ENCODE data around the gene DCDC2C.
"Not testable (repeated sequence)": the region's sequence is repeated elsewhere in the genome, so short reads cannot be mapped to it uniquely, and the experiment has no call there.

Gene DCDC2C, protein sequence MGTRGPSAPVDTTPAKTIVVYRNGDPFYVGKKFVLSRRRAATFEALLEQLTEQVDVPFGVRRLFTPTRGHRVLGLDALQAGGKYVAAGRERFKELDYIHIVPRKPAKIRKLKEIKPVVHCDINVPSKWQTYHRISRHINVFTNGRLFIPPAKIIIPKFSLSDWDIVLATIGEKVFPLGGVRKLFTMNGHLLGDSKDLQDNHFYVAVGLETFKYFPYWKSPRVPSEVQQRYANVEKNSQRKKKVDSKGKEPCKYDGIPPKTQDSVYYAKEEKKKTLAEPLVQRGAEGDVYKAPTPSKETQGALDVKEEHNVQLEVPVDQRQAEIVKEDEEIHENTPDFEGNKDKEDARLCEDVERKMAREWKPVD

DNA sequence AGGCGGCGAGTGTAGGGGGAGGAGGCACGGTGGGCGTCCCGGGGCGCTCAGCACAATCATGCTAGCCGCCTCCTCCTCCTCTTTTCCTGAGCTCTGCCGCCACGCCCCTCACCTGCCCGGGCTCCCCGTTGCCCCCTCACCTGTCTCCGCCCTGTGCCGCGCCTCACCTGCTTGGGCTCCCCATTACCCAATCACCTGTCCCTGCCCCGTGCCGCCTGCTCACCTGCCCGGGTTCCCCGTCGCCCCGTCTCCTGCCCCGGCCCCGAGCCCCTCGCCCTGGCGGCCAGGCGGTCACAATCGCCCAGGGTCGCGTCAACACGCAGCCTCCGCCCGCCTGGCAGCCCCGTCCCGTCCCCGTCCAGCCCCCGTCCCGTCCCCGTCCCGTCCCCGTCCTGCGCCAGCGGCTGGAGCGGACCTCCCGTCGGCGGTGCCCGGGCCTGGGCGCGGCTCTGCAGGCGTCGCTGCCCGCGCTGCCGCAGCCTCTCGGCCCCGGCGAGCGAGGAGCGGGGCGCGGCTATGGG, at the start of gene DCDC2C:
TSS of gene DCDC2C (plus strand) at position 340 of the 521 bp plus-strand sequence. CDS start at position 517, 177 bp downstream.
- H3K9ac ChIP-seq (ENCODE audit: low read length): no peak within 1 kb of the TSS
- no peaks in the 10 kb centered on the region for H3K36me3 ChIP-seq (ENCODE audit: control insufficient read depth, insufficient read depth, low read length)
- H3K27me3 ChIP-seq (ENCODE audit: control insufficient read depth, insufficient read depth, low read length): peaks cover 3% of the 10 kb centered on the region
- H3K4me3 ChIP-seq (ENCODE audit: low read length): no peak within 1 kb of the TSS
- no peak within 1 kb of the TSS for H3K27ac ChIP-seq (ENCODE audit: low read depth, low read length)
- no peaks in the 10 kb centered on the region for H3K4me1 ChIP-seq (ENCODE audit: control insufficient read depth, insufficient read depth, low read length)

DNA sequence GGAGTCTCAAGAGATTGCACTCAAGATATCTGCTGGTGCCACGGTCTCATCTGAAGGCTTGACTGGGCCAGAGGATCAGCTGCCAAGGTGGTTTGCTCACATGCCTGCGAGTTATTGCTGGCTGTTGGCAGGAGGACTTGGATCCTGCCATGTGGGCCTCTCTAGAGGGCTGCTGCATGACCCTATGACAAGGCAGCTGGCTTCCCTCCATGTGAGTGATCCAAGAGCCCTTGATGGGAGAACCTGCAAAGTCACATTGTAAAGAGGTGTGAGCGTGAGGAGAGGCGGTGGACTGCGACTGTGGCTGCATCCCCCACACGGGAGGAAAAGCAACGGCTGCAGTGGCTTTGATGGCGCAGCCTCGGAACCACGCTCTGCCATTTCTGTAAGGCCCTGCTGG, 49.4 kb upstream of the DCDC2C start:
- Histone ChIP-seq H3K4me3 (ENCODE audit: low read length) (no peak overlapping the region), H3K9ac (ENCODE audit: low read length) (no peak overlapping the region), H3K36me3 (ENCODE audit: control insufficient read depth, insufficient read depth, low read length) (no peaks in the 10 kb centered on the region), H3K4me1 (ENCODE audit: control insufficient read depth, insufficient read depth, low read length) (peaks cover 11% of the 10 kb centered on the region), H3K27me3 (ENCODE audit: control insufficient read depth, insufficient read depth, low read length) (no peaks in the 10 kb centered on the region), H3K27ac (ENCODE audit: low read depth, low read length) (no peak overlapping the region)

DNA sequence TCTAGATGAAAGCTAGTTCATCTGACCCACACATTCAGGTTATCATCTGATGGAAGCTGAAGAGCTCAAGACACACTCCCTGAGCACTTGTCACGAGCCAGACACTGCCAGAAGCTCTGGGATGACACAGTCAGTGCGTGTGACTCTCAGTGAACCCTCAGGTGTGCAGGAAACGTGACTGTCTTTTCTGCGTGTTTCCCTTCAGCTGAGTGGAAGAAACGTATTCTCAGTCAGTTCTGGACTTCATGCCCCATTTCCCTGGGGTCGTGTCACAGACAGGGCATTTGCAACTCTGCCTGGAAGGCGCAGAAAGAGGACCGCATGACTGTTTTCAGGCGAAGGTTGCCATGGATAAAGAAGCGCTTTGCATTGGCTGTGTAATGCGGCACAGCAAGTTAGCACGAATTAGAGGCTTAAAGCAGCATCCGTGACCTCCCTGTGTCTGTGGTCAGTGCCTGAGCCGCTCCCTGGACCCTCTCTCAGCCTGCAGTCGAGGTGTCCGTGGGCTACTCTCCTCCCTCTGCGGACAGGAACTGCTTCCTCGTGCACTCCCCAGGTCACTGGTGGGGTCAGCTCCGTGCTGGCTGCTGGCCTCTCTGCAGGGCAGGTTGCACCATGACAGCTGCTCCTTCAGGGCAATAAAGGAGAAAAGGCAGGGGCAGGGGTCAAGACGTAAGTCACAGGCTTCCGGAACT, 48.7 kb upstream of the DCDC2C start:
- no peak overlapping the region for H3K27ac ChIP-seq (ENCODE audit: low read depth, low read length)
- H3K9ac ChIP-seq (ENCODE audit: low read length): no peak overlapping the region
- H3K27me3 ChIP-seq (ENCODE audit: control insufficient read depth, insufficient read depth, low read length): no peaks in the 10 kb centered on the region
- H3K4me1 ChIP-seq (ENCODE audit: control insufficient read depth, insufficient read depth, low read length): peaks cover 11% of the 10 kb centered on the region
- H3K4me3 ChIP-seq (ENCODE audit: low read length): no peak overlapping the region
- no peaks in the 10 kb centered on the region for H3K36me3 ChIP-seq (ENCODE audit: control insufficient read depth, insufficient read depth, low read length)

DNA sequence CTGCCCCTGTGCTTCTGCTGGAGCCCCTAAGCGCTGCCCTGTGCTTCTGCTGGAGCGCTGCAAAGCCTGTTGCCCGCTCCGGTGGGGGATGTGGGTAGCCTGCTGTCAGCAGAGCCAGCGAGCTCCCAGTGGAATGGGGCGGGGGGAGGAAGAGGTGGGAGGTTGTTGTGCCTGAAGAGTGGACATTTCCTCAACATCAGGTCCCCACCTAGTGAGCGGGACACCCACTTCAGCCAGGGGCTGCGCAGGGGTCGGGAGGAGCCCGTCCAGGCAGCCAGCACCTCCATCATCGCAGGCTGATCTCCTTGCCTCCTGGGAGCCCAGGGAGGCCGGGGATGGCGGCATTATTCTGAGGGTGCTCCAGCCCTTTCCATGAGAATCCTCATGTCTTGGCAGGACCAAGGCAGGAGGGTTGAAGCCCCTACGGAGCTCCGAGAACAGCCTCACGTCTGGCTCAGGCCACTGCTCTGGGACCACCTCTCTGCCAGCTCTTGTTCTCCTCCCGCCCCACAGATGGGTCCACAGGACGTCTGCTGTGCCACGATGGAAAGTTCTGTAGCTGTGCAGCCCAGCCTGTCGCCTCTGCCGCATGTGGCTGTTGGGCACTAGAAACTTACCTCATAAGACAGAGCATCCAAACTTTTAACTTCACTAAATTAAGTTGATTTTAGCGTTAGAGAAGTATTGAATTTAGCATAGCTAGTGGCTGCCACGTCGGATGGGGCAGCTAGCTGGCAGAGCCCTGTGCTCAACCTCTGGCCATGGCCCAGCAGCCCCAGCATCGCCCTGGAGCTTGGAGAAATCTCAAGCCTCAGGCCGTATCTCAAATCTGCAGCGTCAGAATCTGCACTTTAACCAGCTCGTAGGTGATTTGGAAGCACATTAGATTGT, 47.3 kb upstream of the DCDC2C start:
- Histone ChIP-seq H3K4me3 (ENCODE audit: low read length) (no peak overlapping the region), H3K36me3 (ENCODE audit: control insufficient read depth, insufficient read depth, low read length) (no peaks in the 10 kb centered on the region), H3K9ac (ENCODE audit: low read length) (no peak overlapping the region), H3K4me1 (ENCODE audit: control insufficient read depth, insufficient read depth, low read length) (peaks cover 6% of the 10 kb centered on the region), H3K27me3 (ENCODE audit: control insufficient read depth, insufficient read depth, low read length) (no peaks in the 10 kb centered on the region), H3K27ac (ENCODE audit: low read depth, low read length) (no peak overlapping the region)

DNA sequence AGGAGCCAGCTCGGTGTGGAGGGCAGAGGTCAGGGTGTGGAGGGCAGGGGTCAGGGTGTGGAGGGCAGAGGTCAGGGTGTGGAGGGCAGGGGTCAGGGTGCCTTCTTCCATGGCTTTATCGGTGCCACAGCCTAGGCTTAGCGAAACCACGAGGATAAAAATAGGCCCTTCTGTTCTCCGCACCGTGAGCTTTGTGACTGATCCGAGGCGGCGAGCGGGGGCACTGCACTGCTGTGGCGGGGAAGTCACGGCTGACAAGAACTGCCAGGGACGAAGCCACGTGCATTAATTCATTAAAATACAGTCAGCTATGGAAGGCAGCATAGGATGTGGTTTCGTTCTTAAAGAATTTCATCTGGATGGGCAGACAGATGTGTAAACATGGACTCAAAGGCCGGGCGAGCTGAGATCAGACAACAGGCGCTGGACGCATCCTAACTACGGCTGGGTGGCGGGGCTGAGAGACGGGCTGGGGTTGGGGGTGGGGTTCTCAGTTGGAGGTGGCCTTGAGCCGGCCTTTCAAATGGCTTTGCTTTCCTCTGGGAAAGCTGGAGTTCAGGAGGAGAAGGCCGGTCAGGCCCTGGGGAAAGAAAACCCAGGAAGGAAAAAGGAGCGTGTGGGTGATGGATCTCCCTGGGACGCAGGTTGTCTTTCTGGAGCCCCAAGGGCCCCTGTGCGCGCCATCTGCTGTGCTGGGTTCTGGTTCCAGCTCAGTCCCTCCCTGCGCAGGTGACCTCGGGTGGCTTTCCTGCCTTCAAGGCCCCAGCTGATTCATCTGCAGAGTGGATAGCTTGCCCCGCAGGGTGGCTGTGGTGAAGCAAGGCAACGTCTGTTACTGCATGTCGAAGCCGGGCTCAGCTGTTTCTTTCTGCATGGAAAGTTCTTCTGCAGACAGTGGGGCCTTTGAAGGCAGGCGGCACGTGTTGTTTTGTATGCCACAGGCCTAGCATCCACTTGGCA, 46.3 kb upstream of the DCDC2C start:
- no peak overlapping the region for H3K9ac ChIP-seq (ENCODE audit: low read length)
- H3K4me1 ChIP-seq (ENCODE audit: control insufficient read depth, insufficient read depth, low read length): peaks cover 3% of the 10 kb centered on the region
- no peak overlapping the region for H3K4me3 ChIP-seq (ENCODE audit: low read length)
- no peaks in the 10 kb centered on the region for H3K27me3 ChIP-seq (ENCODE audit: control insufficient read depth, insufficient read depth, low read length)
- no peak overlapping the region for H3K27ac ChIP-seq (ENCODE audit: low read depth, low read length)
- no peaks in the 10 kb centered on the region for H3K36me3 ChIP-seq (ENCODE audit: control insufficient read depth, insufficient read depth, low read length)

DNA sequence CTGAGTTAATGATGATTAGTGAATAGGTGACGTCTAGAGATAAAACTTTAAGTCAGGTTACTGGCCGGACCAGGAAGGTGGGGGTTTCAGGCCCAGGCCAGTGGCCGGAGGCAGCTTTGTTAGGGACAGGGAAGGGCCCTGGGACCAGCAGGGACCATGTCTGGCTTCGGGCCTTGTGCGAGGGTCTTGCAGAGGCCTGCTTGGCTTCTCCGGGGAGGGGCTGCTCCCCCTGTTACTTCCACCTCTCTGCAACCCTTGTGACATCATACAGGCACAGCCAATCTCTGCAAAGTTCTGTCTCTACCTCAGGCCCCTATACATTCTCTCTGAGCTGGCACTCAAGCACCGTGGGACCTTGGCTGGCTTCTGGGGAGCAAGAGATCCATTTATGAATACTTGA, 45.5 kb upstream of the DCDC2C start, which contains the start of gene ALLC:
TSS of gene ALLC (plus strand) at position 320 of the 400 bp plus-strand sequence. CDS start 12,958 bp downstream, outside the sequence.
- H3K27ac ChIP-seq (ENCODE audit: low read depth, low read length): no peak within 1 kb of the TSS

DNA sequence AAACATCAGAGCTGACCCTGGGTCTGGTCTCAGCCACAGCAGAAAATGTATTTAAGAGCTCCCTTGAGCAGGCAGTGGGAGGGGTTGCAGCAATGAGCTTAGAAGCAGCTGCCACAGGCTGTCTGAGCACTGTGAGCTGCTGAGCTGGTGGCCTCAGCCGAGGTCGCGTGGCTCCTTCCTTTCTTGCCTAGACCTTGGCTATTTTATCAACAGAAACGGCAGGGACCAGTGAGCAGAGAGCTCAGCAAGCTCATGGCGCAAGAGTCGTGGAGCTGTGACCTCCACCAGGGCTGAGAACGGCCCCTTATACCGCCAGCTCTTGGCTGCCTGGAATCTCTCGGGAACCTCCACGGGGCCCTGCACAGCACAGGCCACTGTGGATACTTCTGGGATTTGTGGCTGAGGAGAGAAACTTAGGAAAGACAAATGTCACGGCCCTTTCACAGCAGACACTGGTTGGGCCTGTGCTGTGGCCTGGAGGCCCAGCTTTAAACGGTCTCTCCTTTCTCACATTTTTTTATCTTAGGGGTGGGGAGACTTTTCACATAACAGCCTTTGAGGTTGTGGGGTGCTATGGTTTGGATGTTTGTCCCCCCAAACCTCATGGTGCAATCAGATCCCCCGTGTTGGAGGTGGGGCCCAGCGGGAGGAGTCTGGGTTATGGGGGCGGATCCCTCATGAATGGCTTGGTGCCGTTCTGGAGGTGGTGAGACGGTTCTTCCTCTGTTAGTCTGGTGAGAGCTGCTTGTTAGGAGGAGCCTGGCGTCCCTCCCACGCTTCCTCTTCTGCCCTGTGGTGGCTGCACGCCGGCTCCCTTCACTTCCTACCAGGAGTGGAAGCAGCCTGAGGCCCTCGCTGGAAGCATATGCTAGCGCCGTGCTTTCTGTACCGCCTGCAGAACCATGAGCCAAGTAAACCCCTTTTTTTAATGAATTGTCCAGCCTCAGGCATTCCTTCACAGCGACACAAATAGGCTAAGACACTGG, 43.6 kb upstream of the DCDC2C start:
- Histone ChIP-seq H3K9ac (ENCODE audit: low read length) (no peak overlapping the region), H3K4me1 (ENCODE audit: control insufficient read depth, insufficient read depth, low read length) (no peaks in the 10 kb centered on the region), H3K36me3 (ENCODE audit: control insufficient read depth, insufficient read depth, low read length) (no peaks in the 10 kb centered on the region), H3K4me3 (ENCODE audit: low read length) (no peak overlapping the region), H3K27me3 (ENCODE audit: control insufficient read depth, insufficient read depth, low read length) (no peaks in the 10 kb centered on the region), H3K27ac (ENCODE audit: low read depth, low read length) (no peak overlapping the region)

More for the DNA sequence above, 45.5 kb upstream of the DCDC2C start, which contains the start of gene ALLC:
- Histone ChIP-seq H3K36me3 (ENCODE audit: control insufficient read depth, insufficient read depth, low read length) (no peaks in the 10 kb centered on the region), H3K27me3 (ENCODE audit: control insufficient read depth, insufficient read depth, low read length) (no peaks in the 10 kb centered on the region), H3K4me3 (ENCODE audit: low read length) (no peak within 1 kb of the TSS), H3K9ac (ENCODE audit: low read length) (no peak within 1 kb of the TSS), H3K4me1 (ENCODE audit: control insufficient read depth, insufficient read depth, low read length) (no peaks in the 10 kb centered on the region)

DNA sequence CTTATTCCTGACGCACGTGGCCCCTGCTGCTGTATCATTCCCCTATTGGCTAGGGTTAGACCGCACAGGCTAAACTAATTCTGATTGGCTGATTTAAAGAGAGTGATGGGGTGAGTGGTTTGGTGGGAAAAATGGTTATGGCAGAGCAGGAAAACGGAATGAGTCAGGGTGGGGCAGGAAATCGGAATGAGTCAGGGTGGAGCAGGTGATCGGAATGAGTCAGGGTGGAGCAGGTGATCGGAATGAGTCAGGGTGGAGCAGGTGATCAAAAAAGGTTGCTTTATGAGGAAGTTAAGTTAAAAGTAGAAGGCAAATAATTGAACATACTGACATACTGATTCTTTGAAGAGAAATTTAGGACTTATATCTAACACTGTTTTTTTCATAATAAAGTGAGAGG, 42.7 kb upstream of the DCDC2C start:
- H3K9ac ChIP-seq (ENCODE audit: low read length); H3K27ac ChIP-seq (ENCODE audit: low read depth, low read length); H3K27me3 ChIP-seq (ENCODE audit: control insufficient read depth, insufficient read depth, low read length); H3K36me3 ChIP-seq (ENCODE audit: control insufficient read depth, insufficient read depth, low read length); H3K4me1 ChIP-seq (ENCODE audit: control insufficient read depth, insufficient read depth, low read length); H3K4me3 ChIP-seq (ENCODE audit: low read length): not testable (repeated sequence)

DNA sequence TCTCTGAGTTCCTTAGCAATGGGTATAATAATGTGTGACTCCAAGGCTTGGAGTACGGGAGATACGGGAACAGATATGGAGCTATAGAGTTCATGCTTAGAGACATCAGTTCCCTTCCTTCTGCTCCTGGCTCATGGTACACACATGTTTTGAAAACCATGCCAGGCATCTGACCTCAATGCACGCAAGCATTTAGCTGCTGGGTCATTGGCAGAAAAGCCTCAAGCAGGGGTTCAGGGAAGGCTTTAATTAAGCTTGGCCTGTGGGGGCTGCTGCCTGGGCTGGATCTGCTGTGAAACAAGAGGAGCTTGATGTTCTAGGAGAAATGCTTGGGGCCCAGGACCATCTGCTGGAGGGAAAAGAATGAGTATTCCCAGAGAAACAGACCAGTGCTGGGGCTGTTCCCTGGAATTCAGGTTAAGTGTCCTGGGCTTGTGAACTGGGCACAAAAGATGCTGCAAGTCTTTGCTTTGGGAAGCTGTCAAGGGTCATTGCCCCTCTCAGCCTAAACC, 42.2 kb upstream of the DCDC2C start:
- Histone ChIP-seq H3K4me3 (ENCODE audit: low read length) (no peak overlapping the region), H3K27ac (ENCODE audit: low read depth, low read length) (no peak overlapping the region), H3K36me3 (ENCODE audit: control insufficient read depth, insufficient read depth, low read length) (no peaks in the 10 kb centered on the region), H3K27me3 (ENCODE audit: control insufficient read depth, insufficient read depth, low read length) (no peaks in the 10 kb centered on the region), H3K9ac (ENCODE audit: low read length) (no peak overlapping the region), H3K4me1 (ENCODE audit: control insufficient read depth, insufficient read depth, low read length) (no peaks in the 10 kb centered on the region)

DNA sequence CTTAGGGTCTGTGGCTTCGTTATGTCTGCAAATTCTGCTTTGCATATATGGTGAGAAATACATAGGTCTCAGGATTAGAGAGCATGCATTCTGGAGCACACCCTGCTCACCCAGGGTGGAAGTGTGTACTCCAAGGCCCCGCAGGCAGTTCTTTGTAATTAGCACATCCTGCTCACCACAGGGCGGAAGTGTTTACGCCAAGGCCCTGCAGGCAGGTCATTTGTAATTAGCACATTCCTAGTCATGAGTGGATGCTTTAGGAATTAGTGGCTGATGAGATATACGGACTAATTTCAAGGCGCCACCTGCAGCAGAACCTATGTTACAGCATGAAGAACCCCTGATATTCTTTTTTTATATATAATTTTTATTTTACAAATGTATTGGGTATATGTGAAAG, 41.1 kb upstream of the DCDC2C start:
- Histone ChIP-seq H3K4me3 (ENCODE audit: low read length) (no peak overlapping the region), H3K27me3 (ENCODE audit: control insufficient read depth, insufficient read depth, low read length) (no peaks in the 10 kb centered on the region), H3K9ac (ENCODE audit: low read length) (no peak overlapping the region), H3K27ac (ENCODE audit: low read depth, low read length) (no peak overlapping the region), H3K36me3 (ENCODE audit: control insufficient read depth, insufficient read depth, low read length) (no peaks in the 10 kb centered on the region), H3K4me1 (ENCODE audit: control insufficient read depth, insufficient read depth, low read length) (no peaks in the 10 kb centered on the region)

All from rectal smooth muscle tissue (tissue), 1 donor.